ENCODE measurements around the gene KCNJ5.

The KCNJ5 gene

GRCh38 chr11:128845334-128845780 lies 45.8 kb upstream of the KCNJ5 start:
- no peak overlapping the region for H3K4me3 ChIP-seq (ENCODE audit: low read depth in 1 of 2, low read length in 2 of 2)
- peak overlapping the region; percentile 8 for H3K27ac ChIP-seq (ENCODE audit: low read length)
- H3K9ac ChIP-seq (ENCODE audit: low read depth, low read length), result no peak overlapping the region
- no peaks in the 10 kb centered on the region for H3K9me3 ChIP-seq (ENCODE audit: insufficient read depth, low read length, severe bottlenecking)
- no peaks in the 10 kb centered on the region for H3K79me2 ChIP-seq (ENCODE audit: insufficient read depth, low read length)
- no peaks in the 10 kb centered on the region for H3K36me3 ChIP-seq (ENCODE audit: insufficient read depth, low read length)
- H2AFZ ChIP-seq (ENCODE audit: low read depth, low read length), result peak overlapping the region; percentile 30
- no peaks in the 10 kb centered on the region for H3K27me3 ChIP-seq (ENCODE audit: insufficient read depth, low read length, poor library complexity)
- TF ChIP-seq EZH2 (IDR thresholded peaks at IDR 0.05; ENCODE audit: borderline replicate concordance, low read depth, low read length, severe bottlenecking) (no peak), CTCF (IDR thresholded peaks at IDR 0.05; ENCODE audit: borderline replicate concordance, extremely low read depth, low read length, poor library complexity, severe bottlenecking) (no peak)
- DNase-seq, result peak; percentile 47
- no peak overlapping the region for H3K4me2 ChIP-seq (ENCODE audit: insufficient read depth, low read length)
- H4K20me1 ChIP-seq (ENCODE audit: insufficient read depth, low read length), result no peaks in the 10 kb centered on the region
- peak; percentile 82 for ATAC-seq (ENCODE audit: insufficient read depth, low read depth)
- peaks cover 16% of the 10 kb centered on the region for H3K4me1 ChIP-seq (ENCODE audit: insufficient read depth, low read length)

GRCh38 chr11:128846985-128847384 lies 44.2 kb upstream of the KCNJ5 start:
- Histone ChIP-seq H3K79me2 (ENCODE audit: insufficient read depth, low read length) (no peaks in the 10 kb centered on the region), H3K27ac (ENCODE audit: low read length) (no peak overlapping the region), H3K4me2 (ENCODE audit: insufficient read depth, low read length) (no peak overlapping the region), H2AFZ (ENCODE audit: low read depth, low read length) (no peak overlapping the region), H3K9ac (ENCODE audit: low read depth, low read length) (no peak overlapping the region), H3K9me3 (ENCODE audit: insufficient read depth, low read length, severe bottlenecking) (no peaks in the 10 kb centered on the region), H4K20me1 (ENCODE audit: insufficient read depth, low read length) (no peaks in the 10 kb centered on the region), H3K4me3 (ENCODE audit: low read depth in 1 of 2, low read length in 2 of 2) (no peak overlapping the region), H3K27me3 (ENCODE audit: insufficient read depth, low read length, poor library complexity) (no peaks in the 10 kb centered on the region), H3K36me3 (ENCODE audit: insufficient read depth, low read length) (no peaks in the 10 kb centered on the region), H3K4me1 (ENCODE audit: insufficient read depth, low read length) (peaks cover 16% of the 10 kb centered on the region)
- TF ChIP-seq EZH2 (IDR thresholded peaks at IDR 0.05; ENCODE audit: borderline replicate concordance, low read depth, low read length, severe bottlenecking) (no peak), CTCF (IDR thresholded peaks at IDR 0.05; ENCODE audit: borderline replicate concordance, extremely low read depth, low read length, poor library complexity, severe bottlenecking) (no peak)
- ATAC-seq (ENCODE audit: insufficient read depth, low read depth), result no peak
- no peak for DNase-seq

- ATAC-seq (ENCODE audit: insufficient read depth, low read depth) (peak; percentile 62), DNase-seq (peak; percentile 45)
- Histone ChIP-seq H2AFZ (ENCODE audit: low read depth, low read length) (no peak overlapping the region), H3K9me3 (ENCODE audit: insufficient read depth, low read length, severe bottlenecking) (no peaks in the 10 kb centered on the region), H3K4me1 (ENCODE audit: insufficient read depth, low read length) (peaks cover 16% of the 10 kb centered on the region), H3K27me3 (ENCODE audit: insufficient read depth, low read length, poor library complexity) (no peaks in the 10 kb centered on the region), H3K27ac (ENCODE audit: low read length) (no peak overlapping the region), H3K4me3 (ENCODE audit: low read depth in 1 of 2, low read length in 2 of 2) (no peak overlapping the region), H3K79me2 (ENCODE audit: insufficient read depth, low read length) (no peaks in the 10 kb centered on the region), H3K36me3 (ENCODE audit: insufficient read depth, low read length) (no peaks in the 10 kb centered on the region), H3K9ac (ENCODE audit: low read depth, low read length) (no peak overlapping the region), H4K20me1 (ENCODE audit: insufficient read depth, low read length) (no peaks in the 10 kb centered on the region), H3K4me2 (ENCODE audit: insufficient read depth, low read length) (no peak overlapping the region)
- TF ChIP-seq CTCF (IDR thresholded peaks at IDR 0.05; ENCODE audit: borderline replicate concordance, extremely low read depth, low read length, poor library complexity, severe bottlenecking) (peak; percentile 71), EZH2 (IDR thresholded peaks at IDR 0.05; ENCODE audit: borderline replicate concordance, low read depth, low read length, severe bottlenecking) (no peak)
These were observed 42.2 kb upstream of the KCNJ5 start for GRCh38 chr11:128848815-128849455.
